Measurements from ENCODE around the gene MYRIP.
"Not testable (repeated sequence)": the region's sequence is repeated elsewhere in the genome, so short reads cannot be mapped to it uniquely, and the experiment has no call there.

MYRIP gene

GRCh38 chr3:39809181-39809994, at the start of gene MYRIP:
TSS of gene MYRIP (plus strand) at chr3:39809609. CDS start at chr3:39900817, 91,208 bp downstream.
- peak in 1 of 3 experiments; percentile 11 for DNase-seq (ENCODE audit: low read depth in 3 of 3)

GRCh38 chr3:39760325-39760724, 49.1 kb upstream of the MYRIP start:
- no peak for DNase-seq (ENCODE audit: low read depth in 3 of 3)

DNA sequence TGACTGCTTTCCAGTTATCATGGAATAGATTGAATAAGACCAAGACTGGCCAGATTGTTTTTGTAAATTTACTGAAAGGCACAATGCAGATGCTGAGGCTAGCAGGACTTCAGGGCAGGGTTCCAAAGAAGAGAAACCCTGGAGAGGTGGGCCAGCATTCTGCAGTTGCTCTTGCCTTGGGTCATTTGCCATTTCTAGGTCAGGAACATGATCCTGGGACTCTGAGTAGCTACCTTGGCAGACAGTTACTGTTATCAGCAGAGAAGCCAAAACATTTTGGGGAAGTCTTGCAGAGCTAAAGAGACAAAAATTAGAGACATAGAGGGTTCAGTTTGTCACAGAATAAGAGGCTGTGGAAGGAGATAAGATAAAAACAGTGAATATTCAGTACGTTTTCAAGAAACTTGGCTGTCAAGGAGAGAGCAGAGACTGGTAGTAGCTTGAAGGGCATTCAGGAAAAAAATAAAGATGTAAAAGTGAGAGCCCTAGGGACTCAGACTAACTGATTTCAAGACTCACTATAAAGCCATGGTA, 46.8 kb upstream of the MYRIP start:
- DNase-seq (ENCODE audit: low read depth in 3 of 3) = no peak

- DNase-seq (ENCODE audit: low read depth in 3 of 3) = no peak
These were observed 46.0 kb upstream of the MYRIP start for GRCh38 chr3:39763390-39763789.

DNA sequence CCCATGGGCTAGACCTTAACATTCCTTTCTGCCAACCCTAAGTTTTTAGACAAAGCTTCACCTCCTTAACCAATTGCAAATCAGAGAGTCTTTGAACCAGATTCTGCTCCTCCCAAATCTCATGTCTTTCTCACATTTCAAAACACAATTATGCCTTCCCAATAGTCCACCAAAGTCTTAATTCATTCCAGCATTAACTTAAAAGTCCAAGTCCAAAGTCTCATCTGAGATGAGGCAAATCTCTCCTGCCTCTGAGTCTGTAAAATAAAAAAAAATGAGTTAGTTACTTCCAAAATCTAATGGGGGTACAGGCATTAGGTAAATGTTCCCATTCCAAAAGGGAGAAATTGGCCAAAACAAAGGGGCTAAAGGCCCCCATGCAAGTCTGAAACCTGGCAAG, 43.8 kb upstream of the MYRIP start:
- no peak for DNase-seq (ENCODE audit: low read depth in 3 of 3)

DNA sequence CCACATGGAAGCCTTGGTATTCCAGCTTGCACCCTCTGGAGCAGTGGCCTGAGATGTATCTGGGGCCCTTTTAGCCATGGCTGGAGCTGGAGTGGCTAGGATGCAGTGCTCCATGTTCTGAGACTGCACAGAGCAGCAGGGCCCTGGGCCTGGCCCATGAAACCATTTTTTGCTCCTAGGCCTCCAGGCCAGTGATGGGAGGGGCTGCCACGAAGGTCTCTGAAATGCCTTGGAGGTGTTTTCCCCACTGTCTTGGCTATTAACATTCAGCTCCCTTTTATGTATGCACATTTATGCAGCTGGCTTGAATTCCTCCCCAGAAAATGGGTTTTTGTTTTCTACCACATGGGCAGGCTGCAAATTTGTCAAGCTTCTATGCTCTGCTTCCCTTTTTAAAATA, 43.0 kb upstream of the MYRIP start:
- no peak for DNase-seq (ENCODE audit: low read depth in 3 of 3)

- DNase-seq (ENCODE audit: low read depth in 3 of 3) = not testable (repeated sequence)
These were observed 42.5 kb upstream of the MYRIP start for GRCh38 chr3:39766909-39767308.

GRCh38 chr3:39778168-39778567, 31.2 kb upstream of the MYRIP start:
- DNase-seq (ENCODE audit: low read depth in 3 of 3) = not testable (repeated sequence)

DNA sequence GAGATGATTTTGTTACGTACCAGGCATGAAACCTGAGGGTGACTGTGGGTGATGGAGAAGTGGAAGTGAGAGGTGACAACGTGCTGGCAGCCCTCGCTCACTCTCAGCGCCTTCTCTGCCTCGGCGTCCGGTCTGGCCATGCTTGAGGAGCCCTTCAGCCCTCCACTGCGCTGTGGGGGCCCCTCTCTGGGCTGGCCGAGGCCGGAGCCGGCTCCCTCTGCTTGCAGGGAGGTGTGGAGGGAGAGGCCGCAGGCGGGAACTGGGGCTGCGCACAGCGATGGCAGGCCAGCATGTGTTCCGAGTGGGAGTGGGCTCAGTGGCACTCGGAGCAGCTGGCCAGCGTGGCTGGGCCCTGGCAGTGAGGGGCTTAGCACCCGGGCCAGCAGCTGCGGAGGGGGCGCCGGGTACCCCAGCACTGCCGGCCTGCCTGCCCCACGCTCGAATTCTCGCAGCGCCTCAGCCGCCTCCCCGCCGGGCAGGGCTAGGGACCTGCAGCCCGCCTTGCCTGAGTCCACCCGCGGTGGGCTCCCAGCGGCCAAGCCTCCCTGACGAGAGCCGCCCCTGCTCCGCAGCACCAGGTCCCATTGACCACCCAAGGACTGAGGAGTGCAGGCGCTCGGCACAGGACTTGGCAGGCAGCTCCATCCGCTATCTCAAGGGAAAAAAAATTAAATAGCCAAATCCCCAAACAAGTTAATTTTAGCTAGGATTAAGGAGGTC, 29.7 kb upstream of the MYRIP start:
- no peak for DNase-seq (ENCODE audit: low read depth in 3 of 3)

DNA sequence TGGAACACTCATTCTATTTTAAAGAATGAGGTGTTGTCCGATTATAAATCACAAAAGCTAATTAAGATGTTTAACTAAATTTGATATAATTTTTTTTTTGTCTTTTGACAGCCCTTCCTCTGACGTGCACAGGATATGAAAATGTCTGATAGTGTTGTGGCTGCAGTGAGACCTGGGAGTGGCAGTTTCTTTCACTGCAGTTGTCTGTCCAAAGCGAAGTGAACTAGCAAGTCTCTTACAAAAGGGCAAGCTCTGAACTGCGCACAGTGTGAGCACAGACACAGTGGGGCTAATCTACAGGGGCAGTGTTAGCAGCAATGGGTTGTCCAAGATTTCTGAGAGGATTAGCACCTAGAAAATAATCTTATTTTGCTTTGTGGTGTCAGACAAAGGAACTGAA, 29.1 kb upstream of the MYRIP start:
- DNase-seq (ENCODE audit: low read depth in 3 of 3) = no peak

GRCh38 chr3:39781025-39781424, 28.4 kb upstream of the MYRIP start:
- no peak for DNase-seq (ENCODE audit: low read depth in 3 of 3)

DNA sequence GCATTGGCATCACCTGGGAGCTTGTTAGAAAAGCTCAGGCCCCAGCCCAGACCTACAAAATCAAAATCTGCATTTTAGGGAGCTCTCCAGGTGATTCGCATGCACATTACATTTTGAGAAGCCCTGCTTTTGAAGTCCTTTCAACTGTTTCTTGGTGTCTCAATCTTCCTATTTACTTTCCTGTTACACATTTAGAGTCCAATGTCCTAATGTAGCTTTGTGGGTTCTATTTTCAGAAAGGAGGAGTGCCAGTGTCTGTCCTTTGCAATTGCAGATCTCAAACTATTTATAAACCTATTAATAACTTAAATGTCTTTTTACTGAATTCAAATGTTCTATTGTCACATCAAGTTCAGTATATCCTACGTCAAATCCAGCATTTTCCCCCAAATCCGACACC, 27.8 kb upstream of the MYRIP start:
- no peak for DNase-seq (ENCODE audit: low read depth in 3 of 3)

- DNase-seq (ENCODE audit: low read depth in 3 of 3) = no peak
These were observed 25.7 kb upstream of the MYRIP start for GRCh38 chr3:39783680-39784079.

DNA sequence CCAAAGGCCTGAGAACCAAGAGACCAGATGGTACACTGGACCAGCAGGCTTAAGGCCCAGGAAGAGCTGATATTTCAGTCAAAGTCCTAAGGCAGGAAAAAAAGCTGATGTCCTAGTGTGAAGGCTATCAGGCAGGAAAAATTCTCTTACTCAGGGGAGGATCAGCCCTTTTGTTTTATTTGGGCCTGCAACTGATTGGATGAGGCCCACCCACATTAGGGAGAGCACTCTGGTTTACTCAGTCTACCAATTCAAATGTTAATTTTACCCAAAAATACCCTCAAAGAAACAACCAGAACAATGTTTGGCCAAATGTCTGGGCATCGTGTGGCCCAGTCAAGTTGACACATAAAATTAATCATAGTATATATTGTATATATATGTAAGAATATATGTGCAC, 24.5 kb upstream of the MYRIP start:
- no peak for DNase-seq (ENCODE audit: low read depth in 3 of 3)

DNA sequence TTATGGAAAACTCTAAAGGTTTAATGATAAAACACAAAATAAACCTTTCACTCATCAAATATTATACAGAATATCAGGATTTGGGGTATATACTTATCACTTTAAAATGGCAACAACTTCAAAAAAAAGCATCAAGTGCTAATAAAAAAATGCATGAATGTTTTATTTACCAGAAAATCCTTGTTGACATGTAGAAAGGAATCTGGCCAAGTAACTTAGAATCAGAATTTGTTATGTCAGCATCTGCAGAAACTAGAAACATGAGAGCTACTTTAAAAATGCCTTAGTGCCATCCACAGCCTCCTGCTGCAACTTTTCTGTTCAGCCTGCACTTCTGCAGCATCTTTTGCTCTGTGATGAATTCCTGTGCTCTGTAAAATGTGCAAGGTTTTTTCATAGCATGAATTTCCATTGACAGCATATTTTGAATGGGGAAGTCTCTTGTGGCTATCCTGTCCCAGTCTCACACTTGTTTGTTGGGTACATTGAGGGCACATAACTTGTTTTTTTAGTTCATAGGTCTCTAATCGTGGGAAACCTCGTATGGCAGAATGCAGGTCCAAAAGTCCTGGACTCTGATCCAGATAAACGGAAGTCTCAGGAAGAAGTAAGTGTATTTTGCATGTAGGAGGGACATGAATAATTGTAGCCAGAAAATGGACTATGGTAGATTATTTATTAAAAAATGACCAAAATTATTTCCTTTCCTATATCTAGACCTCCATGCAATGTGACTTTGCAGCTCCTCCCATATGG, 21.1 kb upstream of the MYRIP start:
- no peak for DNase-seq (ENCODE audit: low read depth in 3 of 3)

- DNase-seq (ENCODE audit: low read depth in 3 of 3) = no peak
These were observed 17.8 kb upstream of the MYRIP start for GRCh38 chr3:39791603-39792002.

GRCh38 chr3:39794880-39795279, 14.5 kb upstream of the MYRIP start:
- DNase-seq (ENCODE audit: low read depth in 3 of 3) = no peak

DNA sequence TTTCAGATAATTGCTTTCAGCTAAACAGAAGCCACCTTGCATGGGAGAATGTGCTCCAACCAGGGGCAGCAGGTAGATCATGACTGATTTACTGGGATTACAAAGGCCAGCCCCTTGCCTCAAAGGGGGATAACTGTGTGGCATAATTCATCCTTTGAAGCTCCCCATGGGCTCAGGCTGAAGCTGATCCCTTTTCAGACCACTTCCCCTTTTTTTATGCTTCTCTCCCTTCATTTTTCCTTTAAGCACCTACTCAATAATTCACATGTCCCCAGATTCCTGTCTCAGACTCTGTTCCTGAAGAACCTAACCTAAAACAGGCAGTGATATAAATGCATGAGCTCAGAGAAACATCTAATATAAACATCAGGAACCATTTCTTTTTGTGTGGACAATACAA, 8.2 kb upstream of the MYRIP start:
- no peak for DNase-seq (ENCODE audit: low read depth in 3 of 3)

- not testable (repeated sequence) for DNase-seq (ENCODE audit: low read depth in 3 of 3)
These were observed 6.9 kb upstream of the MYRIP start for GRCh38 chr3:39802486-39802885.

GRCh38 chr3:39803956-39804355, 5.5 kb upstream of the MYRIP start:
- DNase-seq (ENCODE audit: low read depth in 3 of 3) = no peak

DNA sequence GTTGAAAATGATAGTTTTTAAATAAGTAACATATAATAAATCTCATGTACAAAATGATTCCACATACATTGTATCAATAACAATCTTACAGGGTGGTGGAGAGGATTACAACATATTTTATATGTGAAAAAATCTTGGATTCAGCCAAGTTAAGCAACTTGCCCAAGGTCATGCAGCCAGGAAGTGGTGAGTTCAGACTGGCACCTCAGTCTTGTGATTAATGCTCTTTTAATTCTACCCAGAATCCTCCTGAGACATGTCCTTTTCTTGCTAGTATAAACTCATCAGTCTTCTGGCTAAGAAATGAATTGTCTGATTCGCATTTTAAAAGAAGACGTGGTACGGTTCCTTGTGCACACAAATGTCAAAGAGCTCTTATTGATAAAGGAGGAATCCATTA, 4.5 kb upstream of the MYRIP start:
- no peak for DNase-seq (ENCODE audit: low read depth in 3 of 3)

GRCh38 chr3:39805650-39806049, 3.8 kb upstream of the MYRIP start:
- DNase-seq (ENCODE audit: low read depth in 3 of 3) = no peak

All from stimulated activated CD4-positive, alpha-beta T cell treated with anti-CD3 and anti-CD28 coated beads, TNF-alpha, amount 100 ng/mL, for 24 hours (primary cell).